ENCODE measurements around the gene FLT4. TPM values are rescaled to one million over a fixed set of nuclear protein-coding genes. Genes with fewer than 3 reads are reported as not detected.

FLT4 gene
- total RNA-seq, 2 experiments from 2014 or later: 1.7 to 2.8 TPM

GRCh38 chr5:180623844-180624243, 25.6 kb downstream of the FLT4 start:
- CTCF ChIA-PET: no interaction called here
- Mint-ChIP-seq H3K27ac (no peak overlapping the region), H3K36me3 (no peaks in the 10 kb centered on the region), H3K4me1 (peaks cover 3% of the 10 kb centered on the region), H3K4me3 (no peak overlapping the region), H3K9me3 (ENCODE audit: low read depth) (no peaks in the 10 kb centered on the region), H3K27me3 (no peaks in the 10 kb centered on the region)
- ATAC-seq: no peak
- DNase-seq: no peak

DNA sequence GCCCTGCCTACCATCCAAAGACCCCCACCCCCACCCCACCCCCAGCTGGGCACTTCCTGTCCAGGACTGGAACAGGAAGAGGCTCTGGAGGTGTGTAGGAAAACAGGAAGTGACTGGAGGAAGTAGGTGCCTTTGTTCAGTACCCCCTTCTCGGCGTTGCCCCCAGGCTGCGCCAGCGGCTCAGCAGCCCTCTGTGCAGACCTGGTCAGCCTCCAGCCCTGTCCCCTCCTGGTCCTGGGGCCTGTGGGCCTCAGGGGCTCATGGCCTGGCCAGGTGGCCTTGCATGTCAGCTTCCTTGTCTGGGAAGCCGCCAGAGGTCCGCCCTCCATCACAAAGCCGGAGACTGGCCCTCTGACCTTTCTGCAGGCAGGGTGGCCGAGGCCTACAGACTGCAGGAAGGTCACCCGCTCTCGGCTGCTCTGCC, 26.0 kb downstream of the FLT4 start:
- DNase-seq (no peak), ATAC-seq (no peak)
- H3K9me3 Mint-ChIP-seq (ENCODE audit: low read depth): no peaks in the 10 kb centered on the region
- H3K27ac Mint-ChIP-seq: no peak overlapping the region
- CTCF ChIA-PET: no interaction called here
- H3K4me1 Mint-ChIP-seq: peaks cover 3% of the 10 kb centered on the region
- no peaks in the 10 kb centered on the region for H3K36me3 Mint-ChIP-seq
- no peak overlapping the region for H3K4me3 Mint-ChIP-seq
- H3K27me3 Mint-ChIP-seq: no peaks in the 10 kb centered on the region

DNA sequence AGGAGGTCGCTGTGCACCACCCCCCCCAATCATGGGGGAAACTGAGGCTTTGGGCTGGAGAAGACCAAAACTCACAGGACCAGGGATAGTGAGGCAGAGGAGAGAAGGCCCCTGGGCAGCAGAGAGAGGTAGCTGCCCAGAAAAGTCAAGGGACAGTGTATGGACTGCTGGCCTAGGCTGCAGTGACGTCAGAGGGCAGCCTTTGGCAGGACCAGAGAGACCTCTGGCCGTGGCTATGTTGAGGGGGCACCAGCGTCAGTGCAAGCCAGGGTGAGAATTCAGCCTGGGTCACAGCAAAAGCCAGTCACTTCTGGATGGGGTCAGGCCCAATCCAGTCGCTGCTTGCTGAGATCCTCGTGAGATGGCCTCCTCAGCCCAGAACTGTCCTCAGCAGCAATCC, 26.5 kb downstream of the FLT4 start:
- CTCF ChIA-PET: no interaction called here
- peaks cover 3% of the 10 kb centered on the region for H3K4me1 Mint-ChIP-seq
- no peak for DNase-seq
- H3K27me3 Mint-ChIP-seq: no peaks in the 10 kb centered on the region
- no peaks in the 10 kb centered on the region for H3K9me3 Mint-ChIP-seq (ENCODE audit: low read depth)
- ATAC-seq: no peak
- no peaks in the 10 kb centered on the region for H3K36me3 Mint-ChIP-seq
- no peak overlapping the region for H3K4me3 Mint-ChIP-seq
- no peak overlapping the region for H3K27ac Mint-ChIP-seq

- H3K4me3 Mint-ChIP-seq: no peak overlapping the region
- H3K36me3 Mint-ChIP-seq: no peaks in the 10 kb centered on the region
- CTCF ChIA-PET: interaction anchor here (0.6 kb wide), 1 partner anchor 534 kb away, joined by 3 read pairs; no protein-coding TSS in a partner anchor
- H3K27ac Mint-ChIP-seq: no peak overlapping the region
- no peaks in the 10 kb centered on the region for H3K9me3 Mint-ChIP-seq (ENCODE audit: low read depth)
- no peaks in the 10 kb centered on the region for H3K27me3 Mint-ChIP-seq
- ATAC-seq: no peak
- peaks cover 3% of the 10 kb centered on the region for H3K4me1 Mint-ChIP-seq
- DNase-seq: no peak
Observed at GRCh38 chr5:180621311-180621710, 28.1 kb downstream of the FLT4 start.

GRCh38 chr5:180620014-180620413, 29.4 kb downstream of the FLT4 start:
- Mint-ChIP-seq H3K9me3 (ENCODE audit: low read depth) (no peaks in the 10 kb centered on the region), H3K36me3 (no peaks in the 10 kb centered on the region), H3K27ac (no peak overlapping the region), H3K4me3 (no peak overlapping the region), H3K4me1 (peaks cover 3% of the 10 kb centered on the region), H3K27me3 (no peaks in the 10 kb centered on the region)
- CTCF ChIA-PET: no interaction called here
- DNase-seq: no peak
- ATAC-seq: no peak

- no peak overlapping the region for H3K27ac Mint-ChIP-seq
- no peak for DNase-seq
- no peak overlapping the region for H3K4me3 Mint-ChIP-seq
- ATAC-seq: no peak
- no peaks in the 10 kb centered on the region for H3K36me3 Mint-ChIP-seq
- H3K9me3 Mint-ChIP-seq (ENCODE audit: low read depth): no peaks in the 10 kb centered on the region
- H3K4me1 Mint-ChIP-seq: peaks cover 3% of the 10 kb centered on the region
- CTCF ChIA-PET: interaction anchor here (1.0 to 1.6 kb wide), 3 partner anchors 14 to 18 kb away, joined by 3 to 5 read pairs (median 5); no protein-coding TSS in a partner anchor
- H3K27me3 Mint-ChIP-seq: no peaks in the 10 kb centered on the region
Observed at GRCh38 chr5:180619563-180619915, 29.9 kb downstream of the FLT4 start.

GRCh38 chr5:180618829-180619562, 30.4 kb downstream of the FLT4 start:
- no peaks in the 10 kb centered on the region for H3K9me3 Mint-ChIP-seq (ENCODE audit: low read depth)

GRCh38 chr5:180618487-180618828, 30.9 kb downstream of the FLT4 start:
- ATAC-seq (no peak), DNase-seq (no peak)
- H3K27me3 Mint-ChIP-seq: no peaks in the 10 kb centered on the region
- H3K4me3 Mint-ChIP-seq: no peak overlapping the region
- H3K4me1 Mint-ChIP-seq: no peaks in the 10 kb centered on the region
- H3K9me3 Mint-ChIP-seq (ENCODE audit: low read depth): no peaks in the 10 kb centered on the region
- no peaks in the 10 kb centered on the region for H3K36me3 Mint-ChIP-seq
- CTCF ChIA-PET: interaction anchor here (1.0 to 1.6 kb wide), 5 partner anchors 13 to 126 kb away, joined by 3 to 5 read pairs (median 3); no protein-coding TSS in a partner anchor
- H3K27ac Mint-ChIP-seq: no peak overlapping the region

More at GRCh38 chr5:180618829-180619562, 30.4 kb downstream of the FLT4 start:
- ATAC-seq (peak; percentile 83), DNase-seq (peak; percentile 46)
- Mint-ChIP-seq H3K27me3 (no peaks in the 10 kb centered on the region), H3K36me3 (no peaks in the 10 kb centered on the region), H3K4me3 (no peak overlapping the region), H3K27ac (no peak overlapping the region), H3K4me1 (peaks cover 3% of the 10 kb centered on the region)
- CTCF ChIA-PET: interaction anchor here (1.0 to 1.6 kb wide), 5 partner anchors 13 to 127 kb away, joined by 3 to 5 read pairs (median 3); no protein-coding TSS in a partner anchor

- CTCF ChIA-PET: no interaction called here
- ATAC-seq (peak; percentile 32), DNase-seq (no peak)
- Mint-ChIP-seq H3K9me3 (ENCODE audit: low read depth) (no peaks in the 10 kb centered on the region), H3K27ac (no peak overlapping the region), H3K4me3 (no peak overlapping the region), H3K36me3 (no peaks in the 10 kb centered on the region), H3K4me1 (no peaks in the 10 kb centered on the region), H3K27me3 (no peaks in the 10 kb centered on the region)
Observed at GRCh38 chr5:180613814-180614188, 35.6 kb downstream of the FLT4 start.

- Mint-ChIP-seq H3K4me1 (no peaks in the 10 kb centered on the region), H3K36me3 (no peaks in the 10 kb centered on the region), H3K9me3 (ENCODE audit: low read depth) (no peaks in the 10 kb centered on the region), H3K27ac (no peak overlapping the region), H3K27me3 (no peaks in the 10 kb centered on the region), H3K4me3 (no peak overlapping the region)
- CTCF ChIA-PET: no interaction called here
- no peak for ATAC-seq
- DNase-seq: no peak
Observed at GRCh38 chr5:180613188-180613813, 36.1 kb downstream of the FLT4 start.

DNA sequence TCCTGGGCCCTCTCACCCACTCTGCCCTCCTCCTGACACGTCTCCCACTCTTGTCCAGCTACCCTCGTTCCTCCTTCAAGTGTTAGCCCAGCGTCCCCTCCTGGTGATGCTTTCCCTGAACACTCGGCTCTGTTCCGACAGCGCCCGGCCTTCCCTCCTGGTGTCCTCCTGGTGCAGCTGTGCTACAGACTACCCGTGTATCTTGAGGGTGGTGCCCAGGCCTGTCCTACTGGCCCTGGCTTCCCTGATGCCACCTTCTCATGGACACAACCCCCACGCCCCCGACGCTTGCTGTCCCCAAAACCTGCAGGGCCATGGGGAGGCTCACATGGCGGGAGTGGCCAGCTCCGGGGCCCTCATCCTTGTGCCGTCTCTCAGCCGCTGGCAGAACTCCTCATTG, 36.7 kb downstream of the FLT4 start:
- no peaks in the 10 kb centered on the region for H3K9me3 Mint-ChIP-seq (ENCODE audit: low read depth)
- no peaks in the 10 kb centered on the region for H3K4me1 Mint-ChIP-seq
- DNase-seq (no peak), ATAC-seq (no peak)
- H3K27ac Mint-ChIP-seq: no peak overlapping the region
- H3K36me3 Mint-ChIP-seq: no peaks in the 10 kb centered on the region
- H3K27me3 Mint-ChIP-seq: no peaks in the 10 kb centered on the region
- no peak overlapping the region for H3K4me3 Mint-ChIP-seq
- CTCF ChIA-PET: no interaction called here

DNA sequence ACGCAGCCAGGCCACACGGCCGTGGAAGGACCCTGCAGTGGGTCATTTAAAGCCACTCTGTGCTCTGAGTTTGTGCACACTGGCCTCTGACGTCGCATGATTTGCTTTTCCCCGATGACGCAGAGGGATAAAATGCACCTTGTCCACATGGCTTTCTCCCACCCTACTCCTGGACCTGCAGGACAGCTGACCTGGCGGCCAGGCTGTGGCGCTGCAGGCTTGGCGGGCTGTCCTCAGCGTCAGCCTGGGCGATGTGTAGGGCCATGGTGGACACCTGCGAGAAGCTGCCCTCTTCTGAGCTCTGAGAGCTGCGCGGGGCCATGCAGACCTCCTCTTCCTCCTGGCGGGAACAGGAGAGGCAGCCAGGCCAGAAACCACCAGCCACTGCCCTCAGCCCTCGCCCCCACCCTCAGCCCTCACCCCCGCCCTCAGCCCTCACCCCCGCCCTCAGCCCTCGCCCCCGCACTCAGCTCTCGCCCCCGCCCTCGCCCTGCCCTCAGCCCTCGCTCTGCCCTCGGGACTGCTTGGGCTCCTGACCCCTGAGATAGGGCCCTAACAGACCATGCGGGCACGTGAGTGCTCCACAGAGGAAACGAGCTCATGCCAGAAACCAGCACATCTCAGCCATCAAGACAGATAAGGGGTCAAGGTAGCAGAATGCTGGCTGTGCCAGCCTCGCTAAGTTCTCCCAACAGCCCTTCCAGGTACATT, 38.1 kb downstream of the FLT4 start:
- H3K36me3 Mint-ChIP-seq: no peaks in the 10 kb centered on the region
- H3K27me3 Mint-ChIP-seq: no peaks in the 10 kb centered on the region
- CTCF ChIA-PET: no interaction called here
- H3K4me3 Mint-ChIP-seq: no peak overlapping the region
- no peak for ATAC-seq
- no peak for DNase-seq
- H3K4me1 Mint-ChIP-seq: no peaks in the 10 kb centered on the region
- H3K9me3 Mint-ChIP-seq (ENCODE audit: low read depth): no peaks in the 10 kb centered on the region
- H3K27ac Mint-ChIP-seq: no peak overlapping the region

GRCh38 chr5:180609817-180610550, 39.4 kb downstream of the FLT4 start:
- H3K27ac Mint-ChIP-seq: no peak overlapping the region
- ATAC-seq: no peak
- CTCF ChIA-PET: no interaction called here

More at GRCh38 chr5:180609817-180610550, 39.4 kb downstream of the FLT4 start:
- Mint-ChIP-seq H3K9me3 (ENCODE audit: low read depth) (no peaks in the 10 kb centered on the region), H3K4me1 (no peaks in the 10 kb centered on the region), H3K27me3 (no peaks in the 10 kb centered on the region), H3K36me3 (no peaks in the 10 kb centered on the region), H3K4me3 (no peak overlapping the region)
- no peak for DNase-seq
